DOHH2 (cell line): ENCODE data around the gene KCNJ12.
"Not testable (repeated sequence)": the region's sequence is repeated elsewhere in the genome, so short reads cannot be mapped to it uniquely, and the experiment has no call there.

Source experiments
- H3F3A ChIP-seq: fragments of 200-600 bp; sonication (generic), shearing (Covaris generic); 2 replicates; pipeline ENCODE4 v1.6.0; 2016; ENCODE audit warnings: antibody characterized with exemption, mild to moderate bottlenecking; ENCODE audit not compliant: control insufficient read depth, insufficient read depth
- H3K27ac ChIP-seq: fragments of 200-600 bp; sonication (generic); 2 replicates; pipeline ENCODE4 v1.5.1; 2014; ENCODE audit warnings: low read depth, mild to moderate bottlenecking, low read length, moderate library complexity
- H3K27me3 ChIP-seq: fragments of 200-600 bp; sonication (generic); 2 replicates; pipeline ENCODE4 v1.6.1; 2014; ENCODE audit warnings: mild to moderate bottlenecking, low read length, mixed read lengths; ENCODE audit not compliant: control insufficient read depth
- H3K36me3 ChIP-seq: fragments of 200-600 bp; sonication (generic); 2 replicates; pipeline ENCODE4 v1.6.1; 2014; ENCODE audit warnings: mild to moderate bottlenecking, low read length, moderate library complexity, mixed read lengths; ENCODE audit not compliant: control insufficient read depth
- H3K4me1 ChIP-seq: fragments of 200-600 bp; sonication (generic); 2 replicates; pipeline ENCODE4 v1.6.1; 2014; ENCODE audit warnings: mild to moderate bottlenecking, low read length, mixed read lengths; ENCODE audit not compliant: control insufficient read depth
- H3K4me2 ChIP-seq: fragments of 200-600 bp; sonication (generic); 2 replicates; pipeline ENCODE4 v1.6.0; 2014; ENCODE audit warnings: mild to moderate bottlenecking, low read length, moderate library complexity
- H3K4me3 ChIP-seq: fragments of 200-600 bp; sonication (generic); 2 replicates; pipeline ENCODE4 v1.5.1; 2014; ENCODE audit warnings: mild to moderate bottlenecking, low read length, mixed read lengths
- H3K79me2 ChIP-seq: fragments of 200-600 bp; sonication (generic); 2 replicates; pipeline ENCODE4 v1.6.1; 2014; ENCODE audit warnings: mild to moderate bottlenecking, low read length, mixed read lengths; ENCODE audit not compliant: control insufficient read depth
- H3K9me2 ChIP-seq: fragments of 200-600 bp; sonication (generic); replicated peaks from 2 replicates; pipeline ENCODE4 v1.6.1; 2014; ENCODE audit warnings: mild to moderate bottlenecking, low read length, mixed read lengths; ENCODE audit not compliant: control insufficient read depth
- H3K9me3 ChIP-seq: fragments of 200-600 bp; sonication (generic); 2 replicates; pipeline ENCODE4 v1.6.1; 2014; ENCODE audit warnings: antibody characterized with exemption, low read length, mixed read lengths; ENCODE audit not compliant: control insufficient read depth, insufficient read depth
- H4K20me1 ChIP-seq: fragments of 200-600 bp; sonication (generic); 2 replicates; pipeline ENCODE4 v1.6.0; 2014; ENCODE audit warnings: low read depth, mild to moderate bottlenecking, antibody characterized with exemption, low read length, moderate library complexity; ENCODE audit not compliant: control insufficient read depth, insufficient read depth
- CTCF ChIP-seq: fragments of 200-600 bp; sonication (generic); IDR thresholded peaks from one replicate; pipeline ENCODE4 v1.5.1; 2014; ENCODE audit warnings: antibody characterized with exemption, mild to moderate bottlenecking, low read depth, low read length; ENCODE audit not compliant: poor library complexity, severe bottlenecking
- EZH2phosphoT487 ChIP-seq: fragments of 200-600 bp; sonication (generic); IDR thresholded peaks from 2 replicates; pipeline ENCODE4 v1.6.1; 2017; ENCODE audit warnings: borderline replicate concordance, mild to moderate bottlenecking, antibody characterized with exemption, low read length, moderate library complexity, mixed read lengths

The KCNJ12 gene

GRCh38 chr17:21376081-21376758 is at the start of gene KCNJ12:
TSS of gene KCNJ12 (plus strand) at chr17:21376357. CDS start at chr17:21415343, 38,986 bp downstream.
- H4K20me1 ChIP-seq: no peaks in the 10 kb centered on the region
- no peaks in the 10 kb centered on the region for H3K9me2 ChIP-seq
- no peaks in the 10 kb centered on the region for H3K79me2 ChIP-seq
- H3K9me3 ChIP-seq: no peaks in the 10 kb centered on the region
- TF ChIP-seq CTCF (no peak), EZH2phosphoT487 (no peak)
- H3K27me3 ChIP-seq: peaks cover 6% of the 10 kb centered on the region
- H3K4me3 ChIP-seq: no peak within 1 kb of the TSS
- no peaks in the 10 kb centered on the region for H3K36me3 ChIP-seq
- H3K4me1 ChIP-seq: peaks cover 5% of the 10 kb centered on the region
- H3K27ac ChIP-seq: no peak within 1 kb of the TSS
- H3K4me2 ChIP-seq: no peak within 1 kb of the TSS
- H3F3A ChIP-seq: no peaks in the 10 kb centered on the region

GRCh38 chr17:21327921-21328320 is 48.2 kb upstream of the KCNJ12 start:
- H3K9me3 ChIP-seq, H3K27me3 ChIP-seq, H3K79me2 ChIP-seq, H3F3A ChIP-seq, H3K36me3 ChIP-seq, H3K9me2 ChIP-seq, H3K4me3 ChIP-seq, H4K20me1 ChIP-seq: not testable (repeated sequence)
- H3K27ac ChIP-seq: peak overlapping the region; percentile 43
- peaks cover 52% of the 10 kb centered on the region for H3K4me1 ChIP-seq
- peak overlapping the region; percentile 42 for H3K4me2 ChIP-seq

- not testable (repeated sequence) for H3K27me3 ChIP-seq, H4K20me1 ChIP-seq, H3K4me3 ChIP-seq, H3K79me2 ChIP-seq, H3K9me2 ChIP-seq, H3K9me3 ChIP-seq, H3F3A ChIP-seq, H3K27ac ChIP-seq, H3K4me2 ChIP-seq, H3K36me3 ChIP-seq
- peaks cover 50% of the 10 kb centered on the region for H3K4me1 ChIP-seq
Measured at GRCh38 chr17:21328778-21329177, 47.4 kb upstream of the KCNJ12 start.

GRCh38 chr17:21330436-21331160 is 45.6 kb upstream of the KCNJ12 start:
- Histone ChIP-seq H3K4me3 (no peak overlapping the region), H3K9me2 (no peaks in the 10 kb centered on the region), H3K27me3 (no peaks in the 10 kb centered on the region), H3F3A (no peaks in the 10 kb centered on the region), H3K9me3 (no peaks in the 10 kb centered on the region), H3K27ac (no peak overlapping the region), H3K4me1 (peaks cover 32% of the 10 kb centered on the region), H4K20me1 (no peaks in the 10 kb centered on the region), H3K36me3 (no peaks in the 10 kb centered on the region), H3K4me2 (no peak overlapping the region), H3K79me2 (no peaks in the 10 kb centered on the region)
- no peak for TF ChIP-seq EZH2phosphoT487
- TF ChIP-seq CTCF: no peak

DNA sequence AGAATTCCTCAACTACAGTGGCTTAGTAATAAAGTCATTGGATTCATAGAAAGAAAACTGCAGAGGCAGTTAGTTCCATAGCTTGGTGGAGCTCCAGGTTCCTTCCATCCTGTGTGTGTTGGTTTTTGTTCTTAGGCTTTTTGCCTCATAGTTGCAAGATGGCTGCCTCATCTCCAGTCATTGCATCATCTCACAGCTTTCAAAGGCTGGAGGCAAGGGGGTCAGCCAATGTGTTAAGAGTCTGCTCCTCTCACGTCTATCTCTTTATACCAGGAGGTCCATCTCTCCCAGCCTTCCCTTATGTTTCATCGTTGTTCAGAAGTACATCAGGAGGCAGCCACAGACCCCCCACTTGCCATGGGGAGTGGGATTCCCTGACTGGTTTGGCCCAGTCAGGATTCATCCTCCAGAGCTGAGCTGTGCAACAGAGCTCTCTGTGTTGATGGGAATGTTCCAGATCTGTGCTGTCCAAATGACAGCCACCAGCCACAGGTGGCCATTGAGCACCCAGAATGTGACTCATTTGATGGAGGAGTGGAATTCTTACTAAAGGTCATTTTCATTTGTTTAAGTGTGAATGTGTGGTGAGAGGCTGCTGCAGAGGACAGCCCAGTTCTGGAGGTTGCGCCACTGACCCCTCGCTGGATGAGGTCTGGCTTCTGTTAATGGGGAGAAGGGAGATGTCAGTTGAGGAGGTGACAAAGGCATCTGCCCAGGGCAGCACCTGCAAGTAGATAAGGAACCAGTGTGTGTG is 39.4 kb upstream of the KCNJ12 start:
- not testable (repeated sequence) for H3K4me3 ChIP-seq, H3K27ac ChIP-seq, H3F3A ChIP-seq, H4K20me1 ChIP-seq, H3K79me2 ChIP-seq, H3K4me2 ChIP-seq, H3K36me3 ChIP-seq, H3K4me1 ChIP-seq, H3K9me3 ChIP-seq, H3K9me2 ChIP-seq, H3K27me3 ChIP-seq

DNA sequence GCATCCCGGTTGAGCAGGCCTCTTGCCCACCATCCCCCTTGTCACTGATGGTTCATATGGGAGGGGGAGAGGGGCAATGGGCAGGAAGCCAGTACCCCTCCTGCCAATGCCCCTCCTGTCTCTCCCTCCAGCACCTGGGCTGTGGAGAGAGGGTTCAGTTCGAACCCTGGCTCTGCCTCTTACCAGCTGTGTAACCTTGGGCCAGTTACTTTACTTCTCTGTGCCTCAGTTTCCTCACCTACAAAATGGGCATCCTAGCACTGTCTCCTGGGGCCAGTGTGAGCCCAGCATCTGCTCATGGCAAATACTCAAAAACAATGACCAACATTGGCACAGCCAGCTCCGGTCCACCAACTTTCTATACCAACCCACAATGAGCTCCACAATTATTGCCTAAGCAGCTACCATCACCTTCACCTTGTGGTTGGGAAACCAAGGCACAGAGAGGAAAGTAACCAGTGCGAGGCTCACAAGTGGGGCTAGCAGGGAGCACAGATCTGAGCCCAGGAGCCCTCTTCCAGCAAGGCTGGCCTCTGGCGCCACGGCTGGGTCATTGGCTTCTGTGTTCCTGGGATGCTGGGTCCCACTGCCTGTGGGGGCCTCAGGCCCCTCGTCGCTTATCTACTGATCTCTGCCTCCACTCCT is 38.1 kb upstream of the KCNJ12 start:
- not testable (repeated sequence) for H3K4me1 ChIP-seq, H3K4me2 ChIP-seq, H3K4me3 ChIP-seq, H3K27me3 ChIP-seq, H3K9me3 ChIP-seq, H4K20me1 ChIP-seq, H3K9me2 ChIP-seq, H3K79me2 ChIP-seq, H3F3A ChIP-seq, H3K27ac ChIP-seq, H3K36me3 ChIP-seq
